IMR-90 (cell line): Measurements from ENCODE around the gene MEIS2. TPM values are rescaled to one million over a fixed set of nuclear protein-coding genes. Genes with fewer than 3 reads are reported as not detected.

ENCODE experiments used
- ATAC-seq: fragments of 200-7000 bp; cut with Tn5 transposase; 2 replicates; pipeline ENCODE4 v1.9.1; 2020; ENCODE audit warnings: low read depth, mild to moderate bottlenecking, moderate library complexity
- BruUV-seq: library from RNA; stranded (reverse); fragments of 400-500 nt; replicated peaks from 2 replicates; lab custom pipeline; 2021; lab: Mats Ljungman, UMichigan
- CTCF ChIA-PET: fragments of 300-600 bp; formaldehyde crosslinking; extraction: SDS; loops from one replicate; lab custom pipeline; 2021; ENCODE audit warnings: antibody characterized with exemption; lab: Yijun Ruan, JAX
- POLR2A ChIA-PET: fragments of 300-600 bp; sonication (Branson Sonifier 250); formaldehyde crosslinking; loops from one replicate; lab custom pipeline; 2022; ENCODE audit warnings: antibody characterized with exemption; ENCODE audit not compliant: unreplicated experiment; lab: Charles Lee
- DNase-seq: peaks from one replicate; pipeline ENCODE4 v3.0.0; 2013
- H2AFZ ChIP-seq: replicated peaks from 2 replicates; pipeline ENCODE3; 2013; ENCODE audit warnings: low read length, mild to moderate bottlenecking; ENCODE audit not compliant: poor library complexity
- H2AK5ac ChIP-seq: 2 replicates; pipeline ENCODE4 v1.6.1; 2013; ENCODE audit warnings: low read depth, low read length, inconsistent platforms
- H2AK9ac ChIP-seq: replicated peaks from 2 replicates; pipeline ENCODE3; 2013; ENCODE audit warnings: mild to moderate bottlenecking, low read depth, low read length, moderate library complexity; ENCODE audit not compliant: poor library complexity
- H2BK120ac ChIP-seq: 2 replicates; pipeline ENCODE4 v1.6.1; 2013; ENCODE audit warnings: low read depth, low read length, inconsistent platforms
- H2BK15ac ChIP-seq: 3 replicates; pipeline ENCODE4 v1.6.1; 2013; ENCODE audit warnings: low read depth, low read length, inconsistent platforms
- H2BK20ac ChIP-seq: 2 replicates; pipeline ENCODE4 v1.6.1; 2013; ENCODE audit warnings: low read depth, mild to moderate bottlenecking, inconsistent platforms, low read length, moderate library complexity
- H2BK5ac ChIP-seq: 2 replicates; pipeline ENCODE4 v1.6.1; 2013; ENCODE audit warnings: mild to moderate bottlenecking, low read depth, low read length, inconsistent platforms; ENCODE audit not compliant: poor library complexity, severe bottlenecking
- H3K14ac ChIP-seq: replicated peaks from 2 replicates; pipeline ENCODE4 v1.6.1; 2013; ENCODE audit warnings: low read depth, low read length, inconsistent platforms
- H3K18ac ChIP-seq: 2 replicates; pipeline ENCODE4 v1.6.1; 2013; ENCODE audit warnings: low read depth, low read length, control low read depth
- H3K23ac ChIP-seq: 2 replicates; pipeline ENCODE4 v1.6.1; 2013; ENCODE audit warnings: low read depth, low read length, inconsistent platforms
- H3K27ac ChIP-seq: 2 replicates; pipeline ENCODE4 v1.5.1; 2013; ENCODE audit warnings: mild to moderate bottlenecking, control low read depth, low read length; ENCODE audit not compliant: insufficient read depth
- H3K27me3 ChIP-seq: 2 replicates; pipeline ENCODE4 v1.6.1; 2013; ENCODE audit warnings: low read length; ENCODE audit not compliant: control insufficient read depth, insufficient read depth
- H3K36me3 ChIP-seq: 2 replicates; pipeline ENCODE4 v1.6.1; 2013; ENCODE audit warnings: low read length, mixed read lengths; ENCODE audit not compliant: control insufficient read depth, insufficient read depth
- H3K4ac ChIP-seq: 2 replicates; pipeline ENCODE4 v1.6.1; 2013; ENCODE audit warnings: low read depth, low read length, inconsistent platforms
- H3K4me1 ChIP-seq: 2 replicates; pipeline ENCODE4 v1.6.1; 2013; ENCODE audit warnings: low read length, mixed read lengths; ENCODE audit not compliant: control insufficient read depth, insufficient read depth
- H3K4me2 ChIP-seq: 2 replicates; pipeline ENCODE4 v1.6.1; 2013; ENCODE audit warnings: low read depth, mild to moderate bottlenecking, control low read depth, low read length, moderate library complexity
- H3K4me3 ChIP-seq: 2 replicates; pipeline ENCODE4 v1.5.1; 2013; ENCODE audit warnings: low read depth, mild to moderate bottlenecking, control low read depth, low read length, moderate library complexity; ENCODE audit not compliant: insufficient read depth
- H3K56ac ChIP-seq: 2 replicates; pipeline ENCODE4 v1.6.1; 2013; ENCODE audit warnings: low read length, inconsistent platforms; ENCODE audit not compliant: insufficient read depth; ENCODE audit errors: extremely low read depth
- H3K79me1 ChIP-seq, 2 experiments: 2 replicates each; pipeline ENCODE4 v1.6.1; 2013; ENCODE audit warnings: low read length in 2 of 2, inconsistent platforms in 1 of 2, low read depth in 1 of 2
- H3K9ac ChIP-seq: 2 replicates; pipeline ENCODE4 v1.6.1; 2013; ENCODE audit warnings: low read depth, low read length, control low read depth
- H3K9me1 ChIP-seq: 2 replicates; pipeline ENCODE4 v1.6.1; 2013; ENCODE audit warnings: low read length, inconsistent platforms; ENCODE audit not compliant: insufficient read depth
- H3K9me3 ChIP-seq: 2 replicates; pipeline ENCODE4 v1.6.1; 2013; ENCODE audit warnings: low read length; ENCODE audit not compliant: control insufficient read depth, insufficient read depth
- H4K20me1 ChIP-seq: 2 replicates; pipeline ENCODE4 v1.6.1; 2013; ENCODE audit warnings: low read length, inconsistent platforms; ENCODE audit not compliant: insufficient read depth
- H4K5ac ChIP-seq: 2 replicates; pipeline ENCODE4 v1.6.1; 2013; ENCODE audit warnings: mild to moderate bottlenecking, low read depth, low read length, control low read depth
- H4K8ac ChIP-seq, 2 experiments: 2 replicates each; pipeline ENCODE4 v1.6.1; 2013; ENCODE audit warnings: low read depth in 2 of 2, low read length in 2 of 2, control low read depth in 1 of 2, inconsistent platforms in 1 of 2
- H4K91ac ChIP-seq: 2 replicates; pipeline ENCODE4 v1.6.1; 2013; ENCODE audit warnings: low read depth, low read length, inconsistent platforms; ENCODE audit not compliant: insufficient read depth
- BHLHE40 ChIP-seq: fragments of 150-350 bp; IDR thresholded peaks from 2 replicates; pipeline ENCODE4 v1.6.1; 2016; ENCODE audit warnings: mild to moderate bottlenecking, low read depth, low read length
- CEBPB ChIP-seq: IDR thresholded peaks from 2 replicates; pipeline ENCODE4 v1.6.1; 2012; ENCODE audit warnings: low read depth, low read length, improper control_type of control experiment
- CHD1 ChIP-seq: IDR thresholded peaks from 2 replicates; pipeline ENCODE4 v1.6.1; 2012; ENCODE audit warnings: low read depth, low read length, improper control_type of control experiment
- CTCF ChIP-seq: conservative IDR thresholded peaks from 2 replicates; pipeline ENCODE4 v1.5.1; 2012; ENCODE audit warnings: mild to moderate bottlenecking, low read depth, low read length, improper control_type of control experiment
- FOS ChIP-seq: fragments of 150-350 bp; IDR thresholded peaks from 2 replicates; pipeline ENCODE4 v1.6.1; 2016; ENCODE audit warnings: low read depth, low read length
- MAFK ChIP-seq: IDR thresholded peaks from 2 replicates; pipeline ENCODE4 v1.6.1; 2012; ENCODE audit warnings: low read depth, low read length, improper control_type of control experiment
- MAZ ChIP-seq: IDR thresholded peaks from 2 replicates; pipeline ENCODE4 v1.6.1; 2012; ENCODE audit warnings: low read depth, mild to moderate bottlenecking, low read length, improper control_type of control experiment, moderate library complexity, borderline replicate concordance
- MXI1 ChIP-seq: IDR thresholded peaks from 2 replicates; pipeline ENCODE4 v1.6.1; 2012; ENCODE audit warnings: low read depth, mild to moderate bottlenecking, low read length, moderate library complexity, borderline replicate concordance
- NFE2L2 ChIP-seq: fragments of 150-350 bp; IDR thresholded peaks from 2 replicates; pipeline ENCODE4 v1.6.1; 2016; ENCODE audit warnings: low read depth, mild to moderate bottlenecking, low read length
- POLR2A ChIP-seq: IDR thresholded peaks from 2 replicates; pipeline ENCODE4 v1.6.1; 2012; ENCODE audit warnings: mild to moderate bottlenecking, low read depth, low read length
- RAD21 ChIP-seq: IDR thresholded peaks from 2 replicates; pipeline ENCODE4 v1.6.1; 2012; ENCODE audit warnings: low read length, improper control_type of control experiment
- RCOR1 ChIP-seq: IDR thresholded peaks from 2 replicates; pipeline ENCODE4 v1.6.1; 2012; ENCODE audit warnings: mild to moderate bottlenecking, low read length, improper control_type of control experiment; ENCODE audit not compliant: insufficient replicate concordance
- RFX5 ChIP-seq: IDR thresholded peaks from 2 replicates; pipeline ENCODE4 v1.8.0; 2012; ENCODE audit warnings: low read depth, mild to moderate bottlenecking, low read length, moderate library complexity
- SMC3 ChIP-seq: fragments of 150-350 bp; IDR thresholded peaks from 2 replicates; pipeline ENCODE4 v1.6.1; 2016; ENCODE audit warnings: low read depth, mild to moderate bottlenecking, antibody characterized with exemption, low read length, moderate library complexity
- USF2 ChIP-seq: fragments of 150-350 bp; IDR thresholded peaks from 2 replicates; pipeline ENCODE4 v1.6.1; 2017; ENCODE audit warnings: mild to moderate bottlenecking, antibody characterized with exemption, low read length, low read depth
- whole genome bisulfite sequencing, 2 experiments: methylation state at CpG; one replicate each; pipeline versions ENCODE4 v1.1.5 to v1.1.7; 2013; ENCODE audit warnings: missing lambda C conversion rate in 2 of 2; ENCODE audit not compliant: insufficient read length in 1 of 2; ENCODE audit errors: extremely low coverage in 2 of 2; 5-methylcytosine and 5-hydroxymethylcytosine counted together
- dilution Hi-C: fragments of 300-500 bp; cut with HindIII; formaldehyde crosslinking; loops from one replicate; pipeline ENCODE4 v1.14.3; 2018; ENCODE audit warnings: low sequenced_read_pairs; ENCODE audit not compliant: unreplicated experiment
- in situ Hi-C: fragments of 300-500 bp; cut with MboI; formaldehyde crosslinking; loops from 3 replicates; pipeline ENCODE4 v1.14.3; 2019; ENCODE audit warnings: low sequenced_read_pairs, inconsistent platforms, mixed read lengths
- intact Hi-C: fragments of 100-400 bp; cut with micrococcal nuclease; formaldehyde crosslinking; loops from 2 replicates; pipeline ENCODE4 v1.10.0; 2022
- polyA plus RNA-seq, 3 experiments: library from polyadenylated mRNA; depleted of rRNA; stranded (reverse); fragments of >200 nt; gene quantifications; 2 replicates each; pipeline ENCODE4 v1.2.3, GENCODE V29; 2012; ENCODE audit warnings: low replicate concordance in 1 of 3
- total RNA-seq: library from RNA; depleted of rRNA; stranded (reverse); fragments of >200 nt; gene quantifications from 2 replicates; pipeline ENCODE4 v1.2.3, GENCODE V29; 2012

Gene MEIS2
- total and polyA plus RNA-seq, 2 of the 4 experiments (the other 2 are of a cell fraction) = 70.1 to 71.3 TPM

- no peak overlapping the region for H3K4ac ChIP-seq
- TF ChIP-seq POLR2A (no peak), NFE2L2 (no peak), MXI1 (no peak), CHD1 (no peak), RFX5 (no peak), MAZ (no peak), USF2 (no peak), BHLHE40 (no peak), SMC3 (no peak), CTCF (no peak), RCOR1 (no peak), CEBPB (no peak), FOS (no peak), RAD21 (no peak), MAFK (no peak)
These were observed 212.0 kb downstream of the MEIS2 start for GRCh38 chr15:36888011-36888992.

More at GRCh38 chr15:36888011-36888992, 212.0 kb downstream of the MEIS2 start:
- Histone ChIP-seq H2BK5ac (no peak overlapping the region), H2AK5ac (no peak overlapping the region), H3K9ac (no peak overlapping the region), H3K4me2 (no peak overlapping the region), H3K4me3 (no peak overlapping the region), H2BK15ac (no peak overlapping the region), H3K27me3 (peaks cover 8% of the 10 kb centered on the region; the same call in 1 of the 2 replicates), H4K91ac (no peak overlapping the region), H3K14ac (no peak overlapping the region), H3K27ac (no peak overlapping the region), H2BK20ac (no peak overlapping the region), H2BK120ac (no peak overlapping the region), H3K18ac (no peak overlapping the region), H3K23ac (no peak overlapping the region), H2AFZ (no peak overlapping the region), H3K9me1 (no peaks in the 10 kb centered on the region), H3K56ac (no peak overlapping the region), H3K9me3 (no peaks in the 10 kb centered on the region; the same call in 1 of the 2 replicates), H3K36me3 (peaks cover 7% of the 10 kb centered on the region), H3K79me1 (no peaks in the 10 kb centered on the region; a peak in 1 of 4 replicates), H4K20me1 (no peaks in the 10 kb centered on the region), H3K4me1 (peaks cover 3% of the 10 kb centered on the region; the same call in 1 of the 2 replicates), H2AK9ac (no peak overlapping the region), H4K8ac (no peak overlapping the region), H4K5ac (no peak overlapping the region)
- in situ Hi-C loops (loop anchor here (10.0 to 25.0 kb wide), 2 partner anchors 236 to 999 kb away; no protein-coding TSS in a partner anchor), intact Hi-C loops (loop anchor here (10.0 kb wide), 4 partner anchors 384 to 1134 kb away; no protein-coding TSS in a partner anchor), dilution Hi-C loops (no loop called here)
- no peak for ATAC-seq
- DNase-seq = no peak
- POLR2A ChIA-PET = no interaction called here
- 46% methylated on average over 30 of the region's 51 CpGs; no CpG with 5 or more reads in 1 of the 2 experiments for WGBS, 2 experiments
- CTCF ChIA-PET = no interaction called here
- BruUV-seq = no TSS peak
